PC-9 (cell line): ENCODE data around the gene CHST11. TPM values are rescaled to one million over a fixed set of nuclear protein-coding genes. Genes with fewer than 3 reads are reported as not detected.

ENCODE experiments used
- BruUV-seq: library from RNA; stranded (reverse); fragments of 400-500 nt; replicated peaks from 2 replicates; lab custom pipeline; 2021; lab: Mats Ljungman, UMichigan
- CTCF ChIA-PET: fragments of 300-600 bp; sonication (Branson Sonifier 250); formaldehyde crosslinking; loops from one replicate; lab custom pipeline; 2022; ENCODE audit warnings: antibody characterized with exemption; lab: Charles Lee
- POLR2A ChIA-PET: fragments of 300-600 bp; sonication (Branson Sonifier 250); formaldehyde crosslinking; loops from one replicate; lab custom pipeline; 2022; ENCODE audit warnings: antibody characterized with exemption; ENCODE audit not compliant: unreplicated experiment; lab: Charles Lee
- DNase-seq, 2 experiments: peaks; one replicate each; pipeline versions ENCODE4 v3.0.0 to v3.0.0-alpha.2; 2015 to 2022; ENCODE audit warnings: mixed read lengths in 1 of 2
- H2AFZ ChIP-seq: fragments of 200-600 bp; sonication (generic); 2 replicates; pipeline ENCODE4 v1.8.1; 2017; ENCODE audit warnings: antibody characterized with exemption
- H3F3A ChIP-seq: fragments of 200-600 bp; sonication (generic); 2 replicates; pipeline ENCODE4 v1.8.1; 2017; ENCODE audit warnings: antibody characterized with exemption, mild to moderate bottlenecking, low read depth; ENCODE audit not compliant: insufficient read depth
- H3K27ac ChIP-seq: fragments of 200-600 bp; sonication (generic); 2 replicates; pipeline ENCODE4 v1.6.1; 2016; ENCODE audit warnings: mixed run types
- H3K27me3 ChIP-seq: fragments of 200-600 bp; sonication (generic); 2 replicates; pipeline ENCODE4 v1.6.1; 2016; ENCODE audit warnings: low read depth, mixed run types; ENCODE audit not compliant: insufficient read depth
- H3K36me3 ChIP-seq: fragments of 200-600 bp; sonication (generic); 2 replicates; pipeline ENCODE4 v1.6.1; 2016; ENCODE audit warnings: low read depth, mixed run types
- H3K4me1 ChIP-seq: fragments of 200-600 bp; sonication (generic); replicated peaks from 2 replicates; pipeline ENCODE4 v1.6.1; 2016; ENCODE audit warnings: mixed run types; ENCODE audit not compliant: insufficient read depth
- H3K4me2 ChIP-seq: fragments of 200-600 bp; sonication (generic); 2 replicates; pipeline ENCODE4 v1.6.1; 2017; ENCODE audit warnings: mixed run types
- H3K4me3 ChIP-seq: fragments of 200-600 bp; sonication (generic); 2 replicates; pipeline ENCODE4 v1.6.1; 2016; ENCODE audit warnings: mixed run types
- H3K79me2 ChIP-seq: fragments of 200-600 bp; sonication (generic); 2 replicates; pipeline ENCODE4 v1.6.1; 2017; ENCODE audit warnings: low read depth, mixed run types
- H3K9me2 ChIP-seq: fragments of 200-600 bp; sonication (generic); 2 replicates; pipeline ENCODE4 v1.8.1; 2017; ENCODE audit warnings: mild to moderate bottlenecking; ENCODE audit not compliant: insufficient read depth
- H3K9me3 ChIP-seq: fragments of 200-600 bp; sonication (generic); 2 replicates; pipeline ENCODE4 v1.8.1; 2016; ENCODE audit warnings: low read depth; ENCODE audit not compliant: insufficient read depth
- H4K20me1 ChIP-seq: fragments of 200-600 bp; sonication (generic); 2 replicates; pipeline ENCODE4 v1.8.1; 2017; ENCODE audit not compliant: insufficient read depth
- CTCF ChIP-seq: fragments of 200-600 bp; sonication (generic); conservative IDR thresholded peaks from 2 replicates; pipeline ENCODE4 v1.6.1; 2017; ENCODE audit warnings: mixed run types, antibody characterized with exemption, mild to moderate bottlenecking, moderate library complexity
- EZH2 ChIP-seq: fragments of 200-600 bp; sonication (generic); IDR thresholded peaks from 2 replicates; pipeline ENCODE4 v1.8.0; 2017; ENCODE audit warnings: antibody characterized with exemption, low read depth
- intact Hi-C: fragments of 100-400 bp; cut with micrococcal nuclease; formaldehyde crosslinking; loops from one replicate; pipeline ENCODE4 v1.10.0; 2022; ENCODE audit not compliant: unreplicated experiment
- total RNA-seq: library from RNA; stranded (reverse); gene quantifications from 2 replicates; pipeline ENCODE4 v1.2.3, GENCODE V29; 2021

Gene CHST11
- total RNA-seq, 1 experiment from 2014 or later: 39.9 TPM

- H3K27ac ChIP-seq: peak overlapping the region; percentile 66
- TSS peak; percentile 80 for BruUV-seq
- H3K9me2 ChIP-seq: no peaks in the 10 kb centered on the region
- H3K4me1 ChIP-seq: peaks cover 35% of the 10 kb centered on the region
- peaks cover 26% of the 10 kb centered on the region for H3F3A ChIP-seq
- CTCF ChIA-PET: interaction anchor here (0.6 kb wide), 1 partner anchor 40 kb away, joined by 5 read pairs; no protein-coding TSS in a partner anchor
- TF ChIP-seq EZH2 (no peak), CTCF (no peak; the same call in 1 of the 2 replicates)
- H3K9me3 ChIP-seq: no peaks in the 10 kb centered on the region
- intact Hi-C loops: loop anchor here (1.0 to 5.0 kb wide), 5 partner anchors 47 to 222 kb away; no protein-coding TSS in a partner anchor
- no peak for DNase-seq
- H3K36me3 ChIP-seq: no peaks in the 10 kb centered on the region
- peaks cover 5% of the 10 kb centered on the region; the same call in 1 of the 2 replicates for H4K20me1 ChIP-seq
- H3K4me2 ChIP-seq: peak overlapping the region; percentile 79
- peaks cover 51% of the 10 kb centered on the region for H3K79me2 ChIP-seq
- H2AFZ ChIP-seq: peak overlapping the region; percentile 84
- H3K27me3 ChIP-seq: no peaks in the 10 kb centered on the region
- POLR2A ChIA-PET: interaction anchor here (0.7 kb wide), 1 partner anchor 11 kb away, joined by 4 read pairs; no protein-coding TSS in a partner anchor
- peak overlapping the region; percentile 89 for H3K4me3 ChIP-seq
Observed at GRCh38 chr12:104455578-104456416, 951 bp upstream of the CHST11 start.

DNA sequence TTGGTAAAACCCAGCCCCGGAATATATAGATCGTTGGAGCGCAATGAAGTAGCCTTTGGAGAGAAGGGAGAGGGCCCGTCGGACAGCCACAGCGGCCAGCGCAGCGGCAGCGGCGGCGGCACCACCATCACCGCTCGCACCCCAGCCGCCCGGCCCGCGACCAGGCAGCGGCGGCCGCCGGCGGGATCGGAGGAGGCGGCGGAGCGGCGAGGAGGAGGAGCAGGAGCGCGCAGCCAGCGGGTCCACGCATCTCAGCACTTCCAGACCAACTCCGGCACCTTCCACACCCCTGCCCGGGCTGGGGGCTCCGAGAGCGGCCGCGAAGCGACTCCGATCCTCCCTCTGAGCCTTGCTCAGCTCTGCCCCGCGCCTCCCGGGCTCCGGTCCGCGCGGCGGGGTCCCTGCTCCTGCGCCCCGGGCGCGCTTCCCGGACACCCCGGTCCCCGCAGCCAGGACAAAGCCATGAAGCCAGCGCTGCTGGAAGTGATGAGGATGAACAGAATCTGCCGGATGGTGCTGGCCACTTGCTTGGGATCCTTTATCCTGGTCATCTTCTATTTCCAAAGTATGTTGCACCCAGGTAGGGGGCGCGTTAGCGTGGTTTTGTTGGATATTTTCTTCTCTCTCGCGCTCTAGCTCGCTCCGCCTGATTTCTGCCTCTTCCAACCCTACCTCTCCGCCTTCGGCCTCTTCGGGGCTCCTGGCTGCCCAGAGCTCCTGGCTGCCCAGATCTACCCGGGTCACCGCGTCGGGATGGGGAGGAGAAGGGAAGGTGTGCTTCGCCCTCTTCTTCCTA, 400 bp downstream of the CHST11 start:
- Histone ChIP-seq H3K9me3 (no peaks in the 10 kb centered on the region), H3K27me3 (no peaks in the 10 kb centered on the region), H3K36me3 (no peaks in the 10 kb centered on the region), H3F3A (peaks cover 26% of the 10 kb centered on the region), H3K27ac (peak overlapping the region; percentile 58), H4K20me1 (peaks cover 15% of the 10 kb centered on the region; the same call in 1 of the 2 replicates), H3K9me2 (no peaks in the 10 kb centered on the region), H3K4me3 (peak overlapping the region; percentile 89), H3K4me2 (peak overlapping the region; percentile 79), H3K79me2 (peaks cover 64% of the 10 kb centered on the region), H2AFZ (peak overlapping the region; percentile 84), H3K4me1 (peaks cover 47% of the 10 kb centered on the region)
- TSS peak; percentile 56 for BruUV-seq
- ChIA-PET POLR2A (interaction anchor here (0.7 kb wide), 1 partner anchor 10 kb away, joined by 4 read pairs; no protein-coding TSS in a partner anchor), CTCF (interaction anchor here (0.6 kb wide), 1 partner anchor 74 kb away, joined by 14 read pairs; no protein-coding TSS in a partner anchor)
- TF ChIP-seq CTCF (no peak; the same call in 1 of the 2 replicates), EZH2 (no peak)
- DNase-seq: peak; percentile 42 to 63
- intact Hi-C loops: loop anchor here (1.0 to 5.0 kb wide), 4 partner anchors 74 to 220 kb away; no protein-coding TSS in a partner anchor
